Right ventricle myocardium superior (tissue), 1 donor: ENCODE results near the gene SNAP29. TPM values are rescaled to one million over a fixed set of nuclear protein-coding genes. Genes with fewer than 3 reads are reported as not detected.
"Not testable (repeated sequence)": the region's sequence is repeated elsewhere in the genome, so short reads cannot be mapped to it uniquely, and the experiment has no call there.

Source experiments
- ATAC-seq: fragments of 200-7000 bp; cut with Tn5 transposase; one replicate; pipeline ENCODE4 v1.9.1; 2020; ENCODE audit warnings: mild to moderate bottlenecking; ENCODE audit not compliant: poor library complexity
- DNase-seq: peaks from one replicate; pipeline ENCODE4 v3.0.0-alpha.2; 2020
- intact Hi-C: fragments of 100-400 bp; cut with DNase I; formaldehyde crosslinking; loops from one replicate; pipeline ENCODE4 v1.11.2; 2022
- total RNA-seq: library from RNA; stranded (reverse); fragmentation: NEBNext Ultra II Directional; extraction: Animal tissue kit (Norgen Biotek cat#: 25700); gene quantifications from one replicate; pipeline ENCODE4 v1.2.1, GENCODE V29; 2021
- donor health status: DM: no; HTN: yes; CAD: no; lungs with severe emphysema.

SNAP29 gene
- total RNA-seq, 1 donor from 2014 or later: 22.3 TPM

- ATAC-seq: peak; percentile 98
- intact Hi-C loops: no loop called here
- peak; percentile 98 for DNase-seq
Observed at GRCh38 chr22:20916916-20917810, 58.4 kb downstream of the SNAP29 start, which contains the start of gene CRKL. CRKL (plus strand) TSS chr22:20917407; CDS start chr22:20917935, 528 bp downstream.

- intact Hi-C loops: no loop called here
- DNase-seq: no peak
- ATAC-seq: no peak
Observed at GRCh38 chr22:20918663-20919218, 59.9 kb downstream of the SNAP29 start.

GRCh38 chr22:20919718-20920117, 60.9 kb downstream of the SNAP29 start:
- DNase-seq (no peak), ATAC-seq (no peak)
- intact Hi-C loops: no loop called here

GRCh38 chr22:20920881-20921203, 62.0 kb downstream of the SNAP29 start:
- ATAC-seq (no peak), DNase-seq (no peak)
- intact Hi-C loops: no loop called here

GRCh38 chr22:20922141-20922751, 63.4 kb downstream of the SNAP29 start:
- intact Hi-C loops: no loop called here
- no peak for ATAC-seq
- no peak for DNase-seq

DNA sequence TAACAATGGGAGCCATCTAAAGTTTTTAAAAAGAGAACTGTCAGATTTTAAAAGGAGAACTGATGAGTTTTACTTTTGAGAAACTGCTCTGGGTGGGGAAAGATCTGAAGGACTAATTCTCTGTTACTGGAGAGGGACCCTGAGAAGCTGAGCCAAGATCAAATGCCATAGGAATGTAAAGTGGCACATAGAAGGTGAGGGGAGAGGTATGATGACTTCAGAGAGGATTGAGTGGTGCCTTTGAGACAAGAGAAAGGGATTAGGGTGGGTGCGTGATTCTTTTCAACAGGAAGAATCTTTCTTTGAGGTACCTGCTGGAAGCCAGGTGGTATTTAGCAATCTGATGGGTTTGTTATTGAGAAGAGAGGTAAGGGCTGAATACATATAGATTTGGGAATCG, 67.4 kb downstream of the SNAP29 start:
- DNase-seq (no peak), ATAC-seq (no peak)
- intact Hi-C loops: no loop called here

DNA sequence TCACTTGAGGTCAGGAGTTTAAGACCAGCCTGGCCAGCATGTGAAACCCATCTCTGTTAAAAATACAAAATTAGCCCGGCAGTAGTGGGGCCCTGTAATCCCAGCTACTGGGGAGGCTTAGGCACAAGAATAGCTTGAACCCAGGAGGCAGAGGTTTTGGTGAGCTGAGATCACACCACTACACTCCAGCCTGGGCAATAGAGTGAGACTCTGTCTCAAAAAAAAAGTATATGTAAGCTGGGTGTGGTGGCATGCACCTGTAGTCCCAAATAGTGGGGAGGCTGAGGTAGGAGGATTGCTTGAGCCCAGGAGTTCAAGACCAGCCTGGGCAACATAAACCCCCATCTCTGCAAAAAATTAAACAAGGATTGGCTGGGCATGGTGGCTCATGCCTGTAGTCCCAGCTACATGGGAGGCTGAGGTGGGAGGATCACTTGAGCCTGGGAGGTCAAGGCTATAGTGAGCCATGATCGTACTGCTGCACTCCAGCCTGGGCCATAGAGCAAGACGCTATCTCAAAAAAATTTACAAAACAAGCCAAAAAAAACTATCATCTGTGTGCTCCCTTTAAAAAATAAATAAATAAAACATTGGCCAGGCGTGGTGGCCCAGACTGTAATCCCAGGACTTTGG, 69.2 kb downstream of the SNAP29 start:
- no peak for DNase-seq
- intact Hi-C loops: no loop called here
- no peak for ATAC-seq

DNA sequence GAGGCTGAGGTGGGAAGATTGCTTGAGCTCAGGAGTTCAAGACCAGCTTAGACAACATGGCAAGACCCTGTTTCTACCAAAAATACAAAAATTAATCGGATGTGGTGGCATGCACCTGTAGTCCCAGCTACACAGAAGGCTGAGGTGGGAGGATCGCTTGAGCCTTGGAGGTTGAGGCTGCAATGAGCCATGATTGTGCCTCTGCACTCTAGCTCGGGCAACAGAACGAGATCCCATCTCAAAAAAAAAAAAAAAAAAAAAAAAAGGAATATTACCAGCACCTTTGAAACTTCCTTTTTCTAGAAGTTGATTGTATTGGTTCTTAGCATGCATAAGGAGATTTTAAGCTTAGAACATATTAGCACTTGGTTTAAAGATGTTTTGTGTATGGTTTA, 69.8 kb downstream of the SNAP29 start:
- intact Hi-C loops: no loop called here

DNA sequence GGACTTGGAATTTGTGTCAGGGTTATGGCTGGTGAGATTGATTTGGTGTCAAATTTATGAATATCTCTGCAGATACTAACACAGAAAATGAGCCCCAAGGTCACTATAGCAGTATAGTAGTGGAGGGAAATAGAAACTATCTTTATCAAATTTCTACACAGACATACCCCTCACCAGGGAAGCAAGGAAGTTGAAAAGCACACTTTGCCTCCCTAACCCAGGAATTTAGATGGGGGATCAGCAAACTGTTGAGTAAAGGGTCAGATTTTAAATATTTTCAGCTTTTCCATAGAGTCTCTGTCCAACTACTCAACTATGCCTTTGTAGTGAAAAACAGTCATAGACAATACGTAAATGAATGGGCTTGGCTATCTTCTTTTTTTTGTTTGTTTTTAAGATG, 71.2 kb downstream of the SNAP29 start:
- no peak for ATAC-seq
- intact Hi-C loops: no loop called here
- DNase-seq: no peak

More for the DNA sequence above, 69.8 kb downstream of the SNAP29 start:
- ATAC-seq: no peak
- no peak for DNase-seq

GRCh38 chr22:20930435-20930834, 71.6 kb downstream of the SNAP29 start:
- ATAC-seq, intact Hi-C loops, DNase-seq: not testable (repeated sequence)

- DNase-seq: no peak
- intact Hi-C loops: no loop called here
- no peak for ATAC-seq
Observed at GRCh38 chr22:20931126-20931654, 72.4 kb downstream of the SNAP29 start.

DNA sequence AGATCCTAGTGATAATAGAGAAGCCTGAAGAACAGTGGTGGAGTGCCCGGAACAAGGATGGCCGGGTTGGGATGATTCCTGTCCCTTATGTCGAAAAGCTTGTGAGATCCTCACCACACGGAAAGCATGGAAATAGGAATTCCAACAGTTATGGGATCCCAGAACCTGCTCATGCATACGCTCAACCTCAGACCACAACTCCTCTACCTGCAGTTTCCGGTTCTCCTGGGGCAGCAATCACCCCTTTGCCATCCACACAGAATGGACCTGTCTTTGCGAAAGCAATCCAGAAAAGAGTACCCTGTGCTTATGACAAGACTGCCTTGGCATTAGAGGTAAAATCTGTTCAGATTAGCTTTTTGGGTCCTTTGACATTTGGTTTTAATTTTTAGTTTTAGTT, 75.1 kb downstream of the SNAP29 start:
- DNase-seq (no peak), ATAC-seq (no peak)
- intact Hi-C loops: no loop called here

- intact Hi-C loops, ATAC-seq, DNase-seq: not testable (repeated sequence)
Observed at GRCh38 chr22:20935049-20935448, 76.2 kb downstream of the SNAP29 start.

DNA sequence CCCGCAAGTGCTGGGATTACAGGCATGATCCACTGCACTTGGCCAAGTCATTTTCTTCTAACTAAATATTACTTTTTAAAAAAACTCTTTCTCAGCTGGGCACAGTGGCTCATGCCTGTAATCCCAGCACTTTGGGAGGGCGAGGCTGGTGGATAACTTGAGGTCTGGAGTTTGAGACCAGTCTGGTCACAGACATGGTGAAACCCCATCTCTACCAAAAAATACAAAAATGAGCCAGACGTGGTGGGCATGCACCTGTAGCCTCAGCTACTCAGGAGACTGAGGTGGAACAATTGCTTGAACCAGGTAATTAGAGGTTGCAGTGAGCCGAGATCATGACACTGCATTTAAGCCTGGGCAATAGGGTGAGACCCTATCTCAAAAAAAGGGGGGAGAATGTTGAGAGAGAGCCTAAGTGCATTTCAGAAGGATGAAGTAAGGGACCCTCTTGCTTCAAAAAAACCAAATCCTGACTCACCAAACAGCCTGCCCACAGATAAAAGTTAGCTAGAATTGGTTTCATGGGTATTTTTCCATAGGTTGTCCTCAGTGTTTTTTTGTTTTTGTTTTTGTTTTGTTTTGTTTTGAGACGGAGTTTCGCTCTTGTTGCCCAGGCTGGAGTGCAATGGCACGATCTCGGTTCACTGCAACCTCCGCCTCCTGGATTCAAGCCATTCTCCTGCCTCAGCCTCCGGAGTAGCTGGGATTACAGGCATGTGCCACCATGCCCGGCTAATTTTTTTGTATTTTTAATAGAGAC, 77.2 kb downstream of the SNAP29 start:
- intact Hi-C loops: not testable (repeated sequence)

GRCh38 chr22:20937031-20937793, 78.4 kb downstream of the SNAP29 start:
- ATAC-seq: peak; percentile 51
- intact Hi-C loops: no loop called here

More for the DNA sequence above, 77.2 kb downstream of the SNAP29 start:
- not testable (repeated sequence) for DNase-seq, ATAC-seq

DNA sequence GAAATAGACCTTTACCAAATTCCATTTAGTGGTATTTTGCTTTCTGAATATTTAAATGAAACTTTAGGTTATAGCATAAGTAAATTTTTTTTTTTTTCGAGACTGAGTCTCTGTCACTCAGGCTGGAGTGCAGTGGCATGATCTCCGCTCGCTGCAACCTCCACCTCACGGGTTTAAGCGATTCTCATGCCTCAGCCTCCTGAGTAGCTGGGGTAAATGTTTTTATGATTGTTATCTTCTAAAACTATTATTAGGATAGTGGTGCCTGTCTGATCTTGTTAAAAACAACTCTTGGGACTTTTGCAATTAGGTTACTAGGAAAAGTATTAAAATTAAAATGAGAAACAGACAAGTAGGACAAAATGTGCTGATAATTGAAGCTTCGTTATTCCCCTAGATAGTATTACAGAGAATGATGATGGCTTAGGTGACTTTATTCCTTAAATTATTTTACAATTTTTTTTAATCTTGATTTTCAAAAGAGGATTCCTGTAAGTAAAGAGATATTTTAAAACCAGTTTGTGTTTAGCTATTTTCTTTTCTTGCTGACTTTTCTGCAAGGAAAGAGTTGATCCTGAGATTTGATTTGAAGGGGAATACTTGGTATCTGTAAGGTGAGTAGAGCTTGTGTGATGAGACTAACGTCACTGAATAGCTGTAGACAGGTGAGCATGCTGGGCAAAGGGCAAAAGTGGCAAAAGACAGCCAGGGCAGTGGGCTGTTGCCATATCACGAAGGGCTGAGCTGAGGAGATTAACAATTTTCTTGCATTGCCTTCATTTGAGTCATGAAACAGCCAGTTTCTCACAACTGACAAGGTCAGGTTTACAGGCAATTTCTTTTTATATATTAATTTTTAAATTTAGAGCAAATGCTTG, 79.2 kb downstream of the SNAP29 start:
- ATAC-seq (no peak), DNase-seq (no peak)
- intact Hi-C loops: no loop called here

More at GRCh38 chr22:20937031-20937793, 78.4 kb downstream of the SNAP29 start:
- DNase-seq: no peak
